K562 (cell line): ENCODE data around the gene ETHE1. TPM values are rescaled to one million over a fixed set of nuclear protein-coding genes. Genes with fewer than 3 reads are reported as not detected.

Experiments
- ATAC-seq: fragments of 200-7000 bp; cut with Tn5 transposase; 3 replicates; pipeline ENCODE4 v1.9.1; 2020; ENCODE audit warnings: moderate library complexity
- BruUV-seq: library from RNA; stranded (reverse); fragments of 400-500 nt; replicated peaks from 2 replicates; lab custom pipeline; 2021; lab: Mats Ljungman, UMichigan
- CTCF ChIA-PET: fragments of 300-600 bp; formaldehyde crosslinking; extraction: SDS; loops from one replicate; lab custom pipeline; 2021; ENCODE audit warnings: low intra/inter-chr PET ratio; lab: Yijun Ruan, JAX
- POLR2A ChIA-PET: fragments of 300-600, 350-650 bp; sonication (Branson Sonifier 250); formaldehyde crosslinking; extraction: SDS; loops from one replicate; lab custom pipeline; 2021; ENCODE audit warnings: antibody characterized with exemption, inconsistent platforms; lab: Yijun Ruan, JAX
- DNase-seq, 4 experiments: peaks; one replicate each; pipeline versions ENCODE4 v3.0.0 to v3.0.0-alpha.2; 2011 to 2018; ENCODE audit warnings: low spot score in 3 of 4, mixed read lengths in 3 of 4; ENCODE audit errors: extremely low read depth in 1 of 4
- FAIRE-seq: peaks from 2 replicates; lab custom pipeline; 2011; peaks lifted over from hg19 to GRCh38; lab: Jason Lieb, UNC
- H2AFZ ChIP-seq: 2 replicates; pipeline ENCODE4 v1.6.0; 2011; ENCODE audit warnings: low read depth, low read length, control low read depth, inconsistent platforms
- H3K27ac ChIP-seq: fragments of 200-600 bp; 3 replicates; pipeline ENCODE4 v1.8.0; 2011; ENCODE audit warnings: low read depth, mild to moderate bottlenecking, control low read depth, inconsistent platforms, low read length, moderate library complexity, mixed read lengths; ENCODE audit errors: extremely low read depth
- H3K27me3 ChIP-seq, 2 experiments: fragments of 300-600 bp in 1 of 2; 2 replicates in 1 of 2; 3 replicates in 1 of 2; pipeline versions ENCODE4 v1.6.0 to v1.8.0; 2011; ENCODE audit warnings: inconsistent platforms in 2 of 2, low read length in 2 of 2, mild to moderate bottlenecking in 1 of 2, mixed read lengths in 1 of 2, moderate library complexity in 1 of 2; ENCODE audit not compliant: control insufficient read depth in 2 of 2, insufficient read depth in 2 of 2
- H3K36me3 ChIP-seq: fragments of 300-600 bp; 3 replicates; pipeline ENCODE4 v1.8.0; 2011; ENCODE audit warnings: mild to moderate bottlenecking, low read length, inconsistent platforms; ENCODE audit not compliant: control insufficient read depth, insufficient read depth
- H3K4me1 ChIP-seq, 2 experiments: fragments of 200-600 bp in 1 of 2; replicated peaks in 1 of 2; 2 replicates in 1 of 2; 3 replicates in 1 of 2; pipeline versions ENCODE4 v1.5.1 to v1.8.0; 2011; ENCODE audit warnings: inconsistent platforms in 2 of 2, low read length in 2 of 2, mild to moderate bottlenecking in 1 of 2, mixed read lengths in 1 of 2, moderate library complexity in 1 of 2; ENCODE audit not compliant: control insufficient read depth in 2 of 2, insufficient read depth in 2 of 2
- H3K4me2 ChIP-seq: 2 replicates; pipeline ENCODE4 v1.6.1; 2011; ENCODE audit warnings: low read length, control low read depth, inconsistent platforms, mixed read lengths; ENCODE audit not compliant: insufficient read depth
- H3K4me3 ChIP-seq: fragments of 200-600 bp; sonication (generic), shearing (Covaris generic); 2 replicates; pipeline ENCODE4 v1.5.1; 2016; ENCODE audit warnings: control low read depth, inconsistent platforms
- H3K79me2 ChIP-seq: fragments of 200-600 bp; 3 replicates; pipeline ENCODE4 v1.8.0; 2011; ENCODE audit warnings: low read length, inconsistent platforms; ENCODE audit not compliant: control insufficient read depth, insufficient read depth
- H3K9ac ChIP-seq, 2 experiments: 2 replicates each; pipeline versions ENCODE4 v1.6.0 to v1.6.1; 2011; ENCODE audit warnings: low read depth in 2 of 2, low read length in 2 of 2, control low read depth in 1 of 2, inconsistent platforms in 1 of 2, mild to moderate bottlenecking in 1 of 2, mixed read lengths in 1 of 2; ENCODE audit not compliant: insufficient read depth in 1 of 2
- H3K9me1 ChIP-seq: one replicate; pipeline ENCODE4 v1.6.0; 2011; ENCODE audit warnings: inconsistent platforms, mild to moderate bottlenecking, low read length, moderate library complexity; ENCODE audit not compliant: control insufficient read depth, insufficient read depth
- H3K9me3 ChIP-seq: replicated peaks from 2 replicates; pipeline ENCODE4 v1.5.1; 2011; ENCODE audit warnings: low read depth, low read length, inconsistent platforms; ENCODE audit not compliant: control insufficient read depth, insufficient read depth
- H4K20me1 ChIP-seq: replicated peaks from 2 replicates; pipeline ENCODE4 v1.6.1; 2011; ENCODE audit warnings: low read length, inconsistent platforms, mixed read lengths; ENCODE audit not compliant: control insufficient read depth, insufficient read depth
- CEBPB ChIP-seq: fragments of 450-650 bp; IDR thresholded peaks from 2 replicates; pipeline ENCODE4 v1.6.1; 2016; ENCODE audit warnings: missing genetic modification characterization, missing compliant biosample characterization
- CHCHD3 ChIP-seq: fragments of 250-450 bp; sonication (Bioruptor Pico); IDR thresholded peaks from 2 replicates; pipeline ENCODE4 v2.1.2; 2022; ENCODE audit warnings: mild to moderate bottlenecking
- DMBX1 ChIP-seq: fragments of 250-450 bp; sonication (Bioruptor Pico); IDR thresholded peaks from 2 replicates; pipeline ENCODE4 v1.8.0; 2022; ENCODE audit warnings: inconsistent platforms, mild to moderate bottlenecking, moderate library complexity, borderline replicate concordance
- FOXJ3 ChIP-seq: sonication (generic); formaldehyde crosslinking; IDR thresholded peaks from 2 replicates; pipeline ENCODE4 v1.4.0; 2020; ENCODE audit warnings: mild to moderate bottlenecking, missing genetic modification reagents
- GABPB1 ChIP-seq: sonication (generic); formaldehyde crosslinking; IDR thresholded peaks from 2 replicates; pipeline ENCODE4 v1.8.0; 2022; ENCODE audit warnings: mild to moderate bottlenecking, missing genetic modification reagents
- HDAC3 ChIP-seq: fragments of 450-650 bp; IDR thresholded peaks from 2 replicates; pipeline ENCODE4 v1.6.1; 2018; ENCODE audit warnings: borderline replicate concordance, mild to moderate bottlenecking, moderate library complexity; ENCODE audit not compliant: partially characterized antibody
- HDGF ChIP-seq: fragments of 450-650 bp; IDR thresholded peaks from 2 replicates; pipeline ENCODE4 v1.6.1; 2016
- HMGN3 ChIP-seq: IDR thresholded peaks from 2 replicates; pipeline ENCODE4 v1.6.1; 2011; ENCODE audit warnings: borderline replicate concordance, low read depth, mild to moderate bottlenecking, mixed read lengths, low read length; ENCODE audit not compliant: insufficient read length; ENCODE audit errors: extremely low read depth
- LARP7 ChIP-seq: fragments of 450-650 bp; IDR thresholded peaks from 2 replicates; pipeline ENCODE4 v1.6.1; 2016
- MTA3 ChIP-seq: fragments of 450-650 bp; formaldehyde crosslinking; IDR thresholded peaks from 2 replicates; pipeline ENCODE4 v1.6.1; 2017; ENCODE audit warnings: mild to moderate bottlenecking, borderline replicate concordance
- NCOA1 ChIP-seq: fragments of 450-650 bp; IDR thresholded peaks from 2 replicates; pipeline ENCODE4 v1.6.1; 2016; ENCODE audit warnings: low read depth
- NFATC3 ChIP-seq: fragments of 450-650 bp; IDR thresholded peaks from 2 replicates; pipeline ENCODE4 v1.6.1; 2017; ENCODE audit warnings: mild to moderate bottlenecking
- NFXL1 ChIP-seq: fragments of 450-650 bp; formaldehyde crosslinking; IDR thresholded peaks from 2 replicates; pipeline ENCODE4 v1.4.0; 2021; ENCODE audit warnings: mild to moderate bottlenecking
- SLC30A9 ChIP-seq: fragments of 250-450 bp; sonication (Bioruptor Pico); IDR thresholded peaks from 2 replicates; pipeline ENCODE4 v1.8.0; 2022; ENCODE audit warnings: mild to moderate bottlenecking, moderate library complexity
- SRSF3 ChIP-seq: fragments of 200-400 bp; formaldehyde crosslinking; IDR thresholded peaks from 2 replicates; pipeline ENCODE4 v1.6.1; 2016; ENCODE audit warnings: mild to moderate bottlenecking, low read length, moderate library complexity; ENCODE audit not compliant: insufficient read depth
- TGIF2 ChIP-seq: sonication (generic); formaldehyde crosslinking; IDR thresholded peaks from 2 replicates; pipeline ENCODE4 v1.8.1; 2022; ENCODE audit warnings: mild to moderate bottlenecking, missing genetic modification reagents, moderate library complexity
- ZNF3 ChIP-seq: fragments of 250-450 bp; sonication (Bioruptor Pico); IDR thresholded peaks from 2 replicates; pipeline ENCODE4 v1.5.0; 2021; ENCODE audit warnings: mild to moderate bottlenecking, moderate library complexity
- ZNF586 ChIP-seq: fragments of 450-650 bp; formaldehyde crosslinking; conservative IDR thresholded peaks from 2 replicates; pipeline ENCODE4 v1.4.0; 2020; ENCODE audit warnings: mild to moderate bottlenecking, moderate library complexity
- WGBS: fragments of 100-300 bp; shearing (Covaris generic); methylation state at CpG from one replicate; pipeline ENCODE4 v1.1.6; 2016; ENCODE audit warnings: low coverage, mixed read lengths; ENCODE audit not compliant: insufficient coverage; ENCODE audit errors: missing lambda C conversion rate; 5-methylcytosine and 5-hydroxymethylcytosine counted together
- in situ Hi-C: fragments of 300-500 bp; cut with MboI; formaldehyde crosslinking; loops from 4 replicates; pipeline ENCODE4 v1.15.0; 2018; ENCODE audit warnings: inconsistent platforms, mixed read lengths
- intact Hi-C: fragments of 100-400 bp; cut with micrococcal nuclease; formaldehyde crosslinking; loops from 2 replicates; pipeline ENCODE4 v1.14.2; 2022
- polyA plus RNA-seq, 8 experiments: library from polyadenylated mRNA; depleted of rRNA in 4 of 8; stranded (reverse) in 5 of 8; unstranded in 3 of 8; fragments of >200 nt; fragmentation: Nextera tagmentation in 2 of 8; fragmentation: Illumina TruSeq in 1 of 8; extraction: Ambion mirVana in 2 of 8; extraction: Trizol in 1 of 8; gene quantifications; 2 replicates each; pipeline versions ENCODE4 v1.2.1 to v1.2.3, GENCODE V29; 2011 to 2014; ENCODE audit warnings: inconsistent platforms in 1 of 8, missing spikeins in 1 of 8
- total RNA-seq, 7 experiments: library from RNA; depleted of rRNA in 6 of 7; stranded (reverse); fragments of >200 nt in 6 of 7; fragmentation: Illumina TruSeq in 2 of 7; extraction: Trizol in 2 of 7; gene quantifications; 2 replicates each; pipeline versions ENCODE4 v1.2.1 to v1.2.3, GENCODE V29; 2011 to 2021; ENCODE audit warnings: low replicate concordance in 1 of 7
- TF ChIP-seq, protein P1 (sequence below): fragments of 450-650 bp; IDR thresholded peaks from 2 replicates; pipeline ENCODE4 v1.6.1; 2016; ENCODE audit warnings: missing biosample characterization, missing genetic modification characterization

Gene ETHE1
- total and polyA plus RNA-seq, 9 of the 15 experiments (the other 6 are each of a cell fraction or from before 2014, with no cell fraction given): 2.9 to 21.0 (median 10.2) TPM

DNA sequence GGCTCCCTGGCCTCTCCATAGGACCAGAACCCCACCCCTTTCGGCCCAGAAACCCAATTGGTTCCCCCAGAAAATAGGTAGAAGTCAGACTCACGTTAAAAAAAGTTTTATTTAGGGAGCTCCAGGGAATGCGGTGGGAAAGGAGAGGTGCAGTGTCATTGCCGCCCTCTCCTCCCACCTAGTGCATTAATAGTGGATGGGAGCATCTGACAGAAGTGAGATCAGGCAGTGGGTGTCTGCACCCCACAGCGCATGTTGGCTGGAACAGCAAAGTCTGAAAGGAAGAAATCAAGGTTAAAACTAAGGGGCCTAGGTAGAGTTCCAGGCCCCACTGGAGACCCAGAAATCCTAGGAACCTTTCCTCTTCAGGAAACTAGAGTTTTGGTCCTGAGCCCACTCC is 20.4 kb downstream of the ETHE1 start:
- no peaks in the 10 kb centered on the region for H3K79me2 ChIP-seq
- H3K27me3 ChIP-seq: no peaks in the 10 kb centered on the region
- CTCF ChIA-PET: interaction anchor here (1.1 kb wide), 1 partner anchor 260 kb away, joined by 3 read pairs; no protein-coding TSS in a partner anchor
- in situ Hi-C loops: no loop called here
- FAIRE-seq: no peak
- no peaks in the 10 kb centered on the region for H4K20me1 ChIP-seq
- no peak for TF ChIP-seq NCOA1
- TF ChIP-seq, protein P1, sequence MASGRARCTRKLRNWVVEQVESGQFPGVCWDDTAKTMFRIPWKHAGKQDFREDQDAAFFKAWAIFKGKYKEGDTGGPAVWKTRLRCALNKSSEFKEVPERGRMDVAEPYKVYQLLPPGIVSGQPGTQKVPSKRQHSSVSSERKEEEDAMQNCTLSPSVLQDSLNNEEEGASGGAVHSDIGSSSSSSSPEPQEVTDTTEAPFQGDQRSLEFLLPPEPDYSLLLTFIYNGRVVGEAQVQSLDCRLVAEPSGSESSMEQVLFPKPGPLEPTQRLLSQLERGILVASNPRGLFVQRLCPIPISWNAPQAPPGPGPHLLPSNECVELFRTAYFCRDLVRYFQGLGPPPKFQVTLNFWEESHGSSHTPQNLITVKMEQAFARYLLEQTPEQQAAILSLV (tag): no peak
- TF ChIP-seq LARP7: no peak
- no peak for TF ChIP-seq TGIF2 (CRISPR knock-in tag)
- no peak for TF ChIP-seq HDAC3
- TF ChIP-seq SRSF3: no peak
- TF ChIP-seq HMGN3: no peak
- no peak for TF ChIP-seq MTA3
- TF ChIP-seq ZNF3 (CRISPR knock-in tag): no peak
- TF ChIP-seq DMBX1: no peak
- TF ChIP-seq NFXL1: no peak
- TF ChIP-seq ZNF586 (CRISPR knock-in tag): no peak
- no peak for TF ChIP-seq FOXJ3 (CRISPR knock-in tag)
- no peak for TF ChIP-seq GABPB1 (CRISPR knock-in tag)
- no peak for TF ChIP-seq CEBPB
- TF ChIP-seq SLC30A9 (CRISPR knock-in tag): no peak
- no peak for TF ChIP-seq HDGF
- TF ChIP-seq CHCHD3 (CRISPR knock-in tag): no peak
- TF ChIP-seq NFATC3: no peak
- TF ChIP-seq, all 486 proteins: peak for 0
- POLR2A ChIA-PET: no interaction called here
- DNase-seq (no peak), ATAC-seq (no peak)
- no TSS peak for BruUV-seq
- H3K9me3 ChIP-seq: no peaks in the 10 kb centered on the region
- intact Hi-C loops: no loop called here
- no peak overlapping the region for H3K9ac ChIP-seq
- H3K36me3 ChIP-seq: 0 out of 3 replicates have a peak, but pooled peaks cover 2% of the 10 kb centered on the region
- H2AFZ ChIP-seq: no peak overlapping the region
- no peak overlapping the region for H3K27ac ChIP-seq
- 83% methylated on average over 3 of the region's 5 CpGs for WGBS
- H3K4me2 ChIP-seq: no peak overlapping the region
- peaks cover 21 to 30% of the 10 kb centered on the region in 2 experiments for H3K4me1 ChIP-seq
- H3K9me1 ChIP-seq: no peaks in the 10 kb centered on the region
- no peak overlapping the region for H3K4me3 ChIP-seq
